Smooth muscle cell (in vitro differentiated cells): ENCODE measurements around the gene TSPAN33. TPM values are rescaled to one million over a fixed set of nuclear protein-coding genes. Genes with fewer than 3 reads are reported as not detected.
"Not testable (repeated sequence)": the region's sequence is repeated elsewhere in the genome, so short reads cannot be mapped to it uniquely, and the experiment has no call there.

Source experiments
- DNase-seq: peaks from one replicate; lab custom pipeline; 2025; ENCODE audit not compliant: unreplicated experiment; lab: John Stamatoyannopoulos, UW
- H2AFZ ChIP-seq: fragments of 200-600 bp; sonication (generic); 2 replicates; pipeline ENCODE4 v1.6.0; 2016; ENCODE audit warnings: antibody characterized with exemption, low read depth, mild to moderate bottlenecking
- H3F3A ChIP-seq: fragments of 200-600 bp; sonication (generic); 2 replicates; pipeline ENCODE4 v1.6.0; 2017; ENCODE audit warnings: antibody characterized with exemption, low read depth
- H3K27ac ChIP-seq: fragments of 200-600 bp; sonication (generic); 2 replicates; pipeline ENCODE4 v1.5.1; 2016; ENCODE audit warnings: low read depth, mild to moderate bottlenecking
- H3K27me3 ChIP-seq: fragments of 200-600 bp; sonication (generic); 2 replicates; pipeline ENCODE4 v1.6.1; 2016; ENCODE audit warnings: low read depth, mild to moderate bottlenecking
- H3K36me3 ChIP-seq: fragments of 200-600 bp; sonication (generic); 2 replicates; pipeline ENCODE4 v1.5.1; 2016; ENCODE audit warnings: low read depth
- H3K4me1 ChIP-seq: fragments of 200-600 bp; sonication (generic); 2 replicates; pipeline ENCODE4 v1.5.1; 2016; ENCODE audit warnings: low read depth
- H3K4me2 ChIP-seq: fragments of 200-600 bp; sonication (generic); 2 replicates; pipeline ENCODE4 v1.6.0; 2016; ENCODE audit warnings: mild to moderate bottlenecking
- H3K4me3 ChIP-seq: fragments of 200-600 bp; sonication (generic); 2 replicates; pipeline ENCODE4 v1.5.1; 2016; ENCODE audit warnings: mild to moderate bottlenecking
- H3K79me2 ChIP-seq: fragments of 200-600 bp; sonication (generic); 2 replicates; pipeline ENCODE4 v1.6.0; 2016; ENCODE audit warnings: low read depth, mild to moderate bottlenecking
- H3K9ac ChIP-seq: fragments of 200-600 bp; sonication (generic); 2 replicates; pipeline ENCODE4 v1.6.0; 2016; ENCODE audit warnings: low read depth
- H3K9me3 ChIP-seq: fragments of 200-600 bp; sonication (generic); replicated peaks from 2 replicates; pipeline ENCODE4 v1.5.1; 2016; ENCODE audit warnings: low read depth
- H4K20me1 ChIP-seq: fragments of 200-600 bp; sonication (generic); 2 replicates; pipeline ENCODE4 v1.6.0; 2016; ENCODE audit warnings: low read depth
- CTCF ChIP-seq: fragments of 200-600 bp; sonication (generic); IDR thresholded peaks from 2 replicates; pipeline ENCODE4 v1.5.1; 2017; ENCODE audit warnings: borderline replicate concordance, mild to moderate bottlenecking, antibody characterized with exemption; ENCODE audit not compliant: insufficient read depth, poor library complexity, severe bottlenecking
- WGBS: methylation state at CpG from one replicate; pipeline ENCODE4 v1.1.7; 2016; ENCODE audit warnings: low lambda C conversion rate; 5-methylcytosine and 5-hydroxymethylcytosine counted together
- polyA plus RNA-seq: library from polyadenylated mRNA; unstranded; fragments of >200 nt; fragmentation: Nextera tagmentation; extraction: Ambion mirVana; gene quantifications from 2 replicates; pipeline ENCODE4 v1.2.1, GENCODE V29; 2016
- total RNA-seq: library from RNA; depleted of rRNA; stranded (reverse); fragments of >200 nt; gene quantifications from 2 replicates; pipeline ENCODE4 v1.2.3, GENCODE V29; 2014

TSPAN33 gene
- total and polyA plus RNA-seq, 2 experiments from 2014 or later: 1.6 to 2.8 TPM

DNA sequence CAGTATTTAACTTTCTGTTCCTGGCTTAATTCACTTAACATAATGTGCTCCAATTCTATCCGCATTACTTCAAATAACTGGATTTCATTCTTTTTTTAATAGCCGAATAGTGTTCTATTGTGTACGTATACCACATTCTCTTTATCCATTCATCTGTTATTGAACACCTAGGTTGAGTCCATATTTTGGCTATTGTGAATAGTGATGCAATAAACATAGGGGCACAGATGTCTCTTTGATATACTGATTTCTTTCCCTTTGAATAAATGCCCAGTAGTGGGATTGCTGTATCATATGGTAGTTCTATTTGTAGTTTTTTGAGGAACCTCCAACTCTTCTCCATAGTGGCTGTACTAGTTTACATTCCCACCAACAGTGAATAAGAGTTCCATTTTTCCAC is 25.5 kb upstream of the TSPAN33 start:
- DNase-seq: no peak
- no peak overlapping the region for H3K4me3 ChIP-seq

DNA sequence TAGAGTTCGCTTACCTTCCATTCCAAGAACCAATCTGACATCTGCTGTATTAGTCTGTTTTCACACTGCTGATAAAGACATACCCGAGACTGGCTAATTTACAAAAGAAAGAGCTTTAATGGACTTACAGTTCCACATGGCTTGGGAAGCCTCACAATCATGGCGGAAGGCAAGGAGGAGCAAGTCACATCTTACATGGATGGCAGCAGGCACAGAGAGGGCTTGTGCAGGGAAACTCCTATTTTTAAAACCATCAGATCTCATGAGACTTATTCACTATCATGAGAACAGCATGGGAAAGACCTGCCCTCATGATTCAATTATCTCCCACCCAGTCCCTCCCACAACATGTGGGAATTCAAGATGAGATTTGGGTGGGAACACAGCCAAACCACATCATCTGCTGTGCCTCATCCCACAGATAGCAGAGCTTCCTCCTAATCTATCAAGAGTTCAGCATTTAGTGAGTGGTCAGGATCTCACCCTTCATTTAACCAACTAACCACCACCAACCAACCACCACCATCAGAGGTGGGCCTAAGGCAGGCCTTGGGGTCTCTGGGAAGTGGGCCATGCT is 22.9 kb upstream of the TSPAN33 start:
- not testable (repeated sequence) for H3K9me3 ChIP-seq, H2AFZ ChIP-seq, H3K4me3 ChIP-seq, H3K9ac ChIP-seq, H3K4me2 ChIP-seq, H3K27me3 ChIP-seq, H3K4me1 ChIP-seq, H3K27ac ChIP-seq, H3F3A ChIP-seq, H3K79me2 ChIP-seq, H3K36me3 ChIP-seq, DNase-seq, H4K20me1 ChIP-seq
- 94% methylated on average over 3 of the region's 3 CpGs for WGBS

More for the DNA sequence above, 25.5 kb upstream of the TSPAN33 start:
- Histone ChIP-seq H3K79me2 (no peaks in the 10 kb centered on the region), H2AFZ (no peak overlapping the region), H3K9me3 (peaks cover 6% of the 10 kb centered on the region), H3F3A (no peaks in the 10 kb centered on the region), H3K27ac (no peak overlapping the region), H3K36me3 (no peaks in the 10 kb centered on the region), H3K4me2 (no peak overlapping the region), H3K27me3 (no peaks in the 10 kb centered on the region), H3K9ac (no peak overlapping the region), H4K20me1 (no peaks in the 10 kb centered on the region), H3K4me1 (no peaks in the 10 kb centered on the region)
- TF ChIP-seq CTCF: no peak
- WGBS: 94% methylated on average over 3 of the region's 3 CpGs

DNA sequence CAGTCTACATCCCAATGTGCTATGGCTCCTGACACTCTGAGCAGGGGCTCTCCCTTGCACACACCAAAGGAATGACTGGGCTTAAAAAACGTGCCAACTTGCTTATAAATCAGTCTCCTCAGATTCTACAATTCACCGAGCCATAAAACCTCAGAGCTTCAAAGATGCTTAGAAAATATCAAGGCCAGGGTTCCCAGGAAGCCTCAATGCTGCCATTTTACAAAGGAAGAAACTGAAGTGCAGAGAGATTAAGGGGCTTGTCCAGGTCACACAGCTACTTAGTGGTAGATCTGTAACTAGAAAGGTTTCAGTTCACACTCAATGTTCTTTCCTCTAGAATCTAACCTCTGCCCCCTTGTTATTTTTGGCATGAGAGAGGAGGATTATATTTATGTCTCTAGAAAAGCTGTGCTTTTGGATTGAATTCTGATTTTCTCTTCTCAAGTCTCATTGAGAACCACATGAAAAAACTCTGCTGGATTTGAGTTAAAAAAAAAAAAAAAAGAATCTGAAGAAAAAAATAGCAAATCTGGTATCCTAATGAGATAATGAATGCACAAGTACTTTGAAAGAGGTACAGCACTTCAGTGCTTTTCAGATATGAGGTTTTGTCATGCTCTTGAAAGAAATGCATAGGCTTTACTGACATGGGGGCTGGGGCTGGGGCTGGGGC is 22.3 kb upstream of the TSPAN33 start:
- H2AFZ ChIP-seq: no peak overlapping the region
- peaks cover 6% of the 10 kb centered on the region for H3K9me3 ChIP-seq
- H3F3A ChIP-seq: no peaks in the 10 kb centered on the region
- H3K4me1 ChIP-seq: no peaks in the 10 kb centered on the region
- no peaks in the 10 kb centered on the region for H3K79me2 ChIP-seq
- peak overlapping the region; percentile 5 for H3K27ac ChIP-seq
- no peak for TF ChIP-seq CTCF
- H3K36me3 ChIP-seq: no peaks in the 10 kb centered on the region
- H4K20me1 ChIP-seq: no peaks in the 10 kb centered on the region
- no peak overlapping the region for H3K4me2 ChIP-seq
- DNase-seq: no peak
- no peak overlapping the region for H3K4me3 ChIP-seq
- H3K9ac ChIP-seq: no peak overlapping the region
- H3K27me3 ChIP-seq: peaks cover 3% of the 10 kb centered on the region
- 73% methylated on average over 2 of the region's 2 CpGs for WGBS

DNA sequence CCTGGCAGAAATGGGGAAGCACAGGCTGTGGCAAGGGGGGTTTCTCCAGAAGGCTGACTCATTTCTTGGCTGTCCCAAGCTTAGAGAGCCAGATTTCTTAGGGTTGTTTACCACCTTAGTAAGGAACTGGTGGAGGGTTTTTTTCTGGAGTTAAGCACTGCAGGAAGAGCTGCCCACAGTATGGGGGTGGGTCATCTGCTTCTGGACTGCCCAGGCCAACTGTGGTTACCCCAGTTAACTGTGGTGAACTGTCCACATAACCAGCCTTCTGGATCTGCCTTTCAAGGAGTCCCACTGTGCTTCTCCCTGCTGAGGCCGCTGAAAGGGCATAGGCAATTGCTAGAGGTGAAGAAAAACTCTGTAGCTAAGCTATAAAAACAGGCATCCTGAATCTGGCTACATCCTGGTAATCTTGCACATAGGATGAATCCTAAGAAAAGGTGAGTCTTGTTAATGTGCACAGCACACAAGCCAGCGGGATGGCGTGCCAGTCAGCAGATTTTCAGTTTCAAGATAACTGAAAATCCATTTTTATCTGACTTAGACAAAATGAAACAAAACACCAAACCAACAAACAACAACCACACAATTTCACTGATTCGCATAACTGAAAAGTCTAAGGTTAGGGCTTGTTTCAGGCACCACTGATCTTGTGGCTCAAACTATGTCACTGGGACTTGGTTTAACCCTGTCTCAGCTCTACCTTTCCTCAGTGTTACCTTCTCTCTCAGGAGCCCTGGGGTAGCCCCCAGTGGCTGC is 21.6 kb upstream of the TSPAN33 start:
- peaks cover 6% of the 10 kb centered on the region for H3K9me3 ChIP-seq
- no peaks in the 10 kb centered on the region for H3K4me1 ChIP-seq
- H3K79me2 ChIP-seq: no peaks in the 10 kb centered on the region
- H2AFZ ChIP-seq: no peak overlapping the region
- H3K4me3 ChIP-seq: no peak overlapping the region
- no peak overlapping the region for H3K9ac ChIP-seq
- no peak for TF ChIP-seq CTCF
- peaks cover 3% of the 10 kb centered on the region for H3K27me3 ChIP-seq
- no peak overlapping the region for H3K4me2 ChIP-seq
- H3F3A ChIP-seq: no peaks in the 10 kb centered on the region
- peak overlapping the region; percentile 5 for H3K27ac ChIP-seq
- DNase-seq: no peak
- H3K36me3 ChIP-seq: no peaks in the 10 kb centered on the region
- WGBS: 92% methylated on average over 4 of the region's 4 CpGs
- H4K20me1 ChIP-seq: no peaks in the 10 kb centered on the region
